Esophagus muscularis mucosa (tissue), 4 donors: ENCODE data around the gene INPP4B. TPM values are rescaled to one million over a fixed set of nuclear protein-coding genes. Genes with fewer than 3 reads are reported as not detected.
"Not testable (repeated sequence)": the region's sequence is repeated elsewhere in the genome, so short reads cannot be mapped to it uniquely, and the experiment has no call there.

Experiments
- DNase-seq: peaks from one replicate; pipeline ENCODE4 v3.0.0-alpha.2; 2017; ENCODE audit errors: extremely low spot score
- H3K27ac ChIP-seq, 4 donors: fragments of 200-600 bp; sonication (generic); replicated peaks in 1 of 4; 1 replicate in 3 of 4; 2 replicates in 1 of 4; pipeline ENCODE4 v1.5.1; 2016 to 2019; ENCODE audit warnings: mild to moderate bottlenecking in 1 of 4
- H3K27me3 ChIP-seq, 4 donors: fragments of 200-600 bp; sonication (generic); one replicate each; pipeline versions ENCODE4 v1.5.1 to v1.6.0; 2016 to 2019
- H3K36me3 ChIP-seq, 4 donors: fragments of 200-600 bp; sonication (generic); one replicate each; pipeline ENCODE4 v1.5.1; 2016 to 2019
- H3K4me1 ChIP-seq, 4 donors: fragments of 200-600 bp; sonication (generic); one replicate each; pipeline ENCODE4 v1.5.1; 2016 to 2019
- H3K4me3 ChIP-seq, 4 donors: fragments of 200-600 bp; sonication (generic); 1 replicate in 2 of 4; 2 replicates in 2 of 4; pipeline ENCODE4 v1.5.1; 2016 to 2019; ENCODE audit warnings: mild to moderate bottlenecking in 4 of 4, moderate library complexity in 1 of 4
- H3K9me3 ChIP-seq, 4 donors: fragments of 200-600 bp; sonication (generic); 1 replicate in 3 of 4; 2 replicates in 1 of 4; pipeline ENCODE4 v1.5.1; 2016 to 2019
- EP300 ChIP-seq: sonication (generic); formaldehyde crosslinking; IDR thresholded peaks from one replicate; pipeline ENCODE4 v1.6.1; 2017; ENCODE audit warnings: antibody characterized with exemption
- POLR2A ChIP-seq: fragments of 450-650 bp; IDR thresholded peaks from one replicate; pipeline ENCODE4 v1.6.1; 2017; ENCODE audit warnings: antibody characterized with exemption, moderate library complexity, mild to moderate bottlenecking, low read depth
- POLR2AphosphoS5 ChIP-seq, 2 donors: sonication (generic); formaldehyde crosslinking; IDR thresholded peaks; one replicate each; pipeline ENCODE4 v1.6.1; 2017; ENCODE audit warnings: antibody characterized with exemption in 2 of 2
- WGBS: methylation state at CpG from one replicate; pipeline ENCODE4 v1.1.5; 2018; 5-methylcytosine and 5-hydroxymethylcytosine counted together
- intact Hi-C: fragments of 100-400 bp; cut with DNase I; formaldehyde crosslinking; loops from one replicate; pipeline ENCODE4 v1.15.1; 2023
- total RNA-seq, 4 donors: library from RNA; depleted of rRNA; stranded (reverse); fragments of >200 nt; gene quantifications; one replicate each; pipeline versions ENCODE4 v1.1.0 to v1.2.1, GENCODE V29; 2016
- TF ChIP-seq, protein P1 (sequence below), 3 experiments: fragments of 200-600 bp in 2 of 3; fragments of 450-650 bp in 1 of 3; sonication (generic) in 2 of 3; IDR thresholded peaks; one replicate each; pipeline ENCODE4 v1.5.1; 2017 to 2019; ENCODE audit warnings: antibody characterized with exemption in 3 of 3, mild to moderate bottlenecking in 2 of 3, moderate library complexity in 1 of 3

INPP4B gene
- total RNA-seq, 4 donors from 2014 or later: 12.7 to 23.4 (median 15.9) TPM

DNA sequence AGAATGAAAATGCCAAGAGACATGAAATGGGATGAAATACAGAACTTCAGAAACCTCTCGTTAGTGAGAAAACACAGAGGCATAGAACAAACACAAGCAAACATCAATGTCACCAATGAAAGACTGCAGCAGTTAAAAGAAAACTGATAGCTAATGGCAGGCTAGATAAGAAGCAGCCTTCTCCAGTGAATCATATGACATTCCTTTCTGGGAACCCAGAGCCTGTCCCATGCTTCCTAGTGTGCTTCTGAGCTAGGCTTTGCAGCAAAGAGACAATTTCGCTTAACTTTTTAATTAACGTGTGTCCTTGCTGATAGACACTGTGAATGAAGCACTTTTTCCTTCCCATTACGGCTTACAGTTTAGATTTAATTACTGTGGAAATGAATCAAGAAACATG, 765.1 kb downstream of the INPP4B start:
- WGBS: 77% methylated on average over 4 of the region's 4 CpGs
- H3K36me3 ChIP-seq: no peaks in the 10 kb centered on the region
- intact Hi-C loops: loop anchor here (10.0 kb wide), 1 partner anchor 736 kb away; no protein-coding TSS in a partner anchor

DNA sequence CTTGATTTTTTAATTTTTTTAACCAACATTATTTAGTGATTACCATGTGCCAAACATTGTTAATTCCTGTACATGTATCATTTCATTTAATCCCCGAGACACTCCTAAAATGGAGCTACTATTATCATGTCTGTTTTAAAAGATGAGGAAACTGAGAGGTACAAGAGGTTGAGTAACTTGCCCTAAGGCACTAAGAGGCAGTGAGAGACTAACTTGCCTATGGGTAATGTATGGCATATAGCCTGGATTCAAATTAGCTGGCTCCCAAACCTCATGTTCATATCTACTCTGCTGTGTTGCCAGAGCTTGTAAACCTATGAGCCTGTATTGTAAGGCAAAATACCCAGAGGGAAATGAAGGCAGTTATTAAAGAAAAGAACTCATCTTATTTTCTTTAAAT, 766.1 kb downstream of the INPP4B start:
- Histone ChIP-seq H3K9me3 (no peaks in the 10 kb centered on the region), H3K27ac (no peak overlapping the region), H3K27me3 (no peaks in the 10 kb centered on the region), H3K4me3 (no peak overlapping the region), H3K4me1 (no peaks in the 10 kb centered on the region), H3K36me3 (no peaks in the 10 kb centered on the region)
- WGBS: 88% methylated on average over 1 of the region's 1 CpG
- no peak for DNase-seq
- intact Hi-C loops: loop anchor here (10.0 kb wide), 1 partner anchor 735 kb away; no protein-coding TSS in a partner anchor
- TF ChIP-seq POLR2AphosphoS5 (IDR thresholded peaks at IDR 0.05): no peak
- TF ChIP-seq, protein P1, sequence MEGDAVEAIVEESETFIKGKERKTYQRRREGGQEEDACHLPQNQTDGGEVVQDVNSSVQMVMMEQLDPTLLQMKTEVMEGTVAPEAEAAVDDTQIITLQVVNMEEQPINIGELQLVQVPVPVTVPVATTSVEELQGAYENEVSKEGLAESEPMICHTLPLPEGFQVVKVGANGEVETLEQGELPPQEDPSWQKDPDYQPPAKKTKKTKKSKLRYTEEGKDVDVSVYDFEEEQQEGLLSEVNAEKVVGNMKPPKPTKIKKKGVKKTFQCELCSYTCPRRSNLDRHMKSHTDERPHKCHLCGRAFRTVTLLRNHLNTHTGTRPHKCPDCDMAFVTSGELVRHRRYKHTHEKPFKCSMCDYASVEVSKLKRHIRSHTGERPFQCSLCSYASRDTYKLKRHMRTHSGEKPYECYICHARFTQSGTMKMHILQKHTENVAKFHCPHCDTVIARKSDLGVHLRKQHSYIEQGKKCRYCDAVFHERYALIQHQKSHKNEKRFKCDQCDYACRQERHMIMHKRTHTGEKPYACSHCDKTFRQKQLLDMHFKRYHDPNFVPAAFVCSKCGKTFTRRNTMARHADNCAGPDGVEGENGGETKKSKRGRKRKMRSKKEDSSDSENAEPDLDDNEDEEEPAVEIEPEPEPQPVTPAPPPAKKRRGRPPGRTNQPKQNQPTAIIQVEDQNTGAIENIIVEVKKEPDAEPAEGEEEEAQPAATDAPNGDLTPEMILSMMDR (IDR thresholded peaks at IDR 0.05): no peak
- TF ChIP-seq POLR2A: no peak
- no peak for TF ChIP-seq EP300

More for the DNA sequence above, 765.1 kb downstream of the INPP4B start:
- no peak for TF ChIP-seq POLR2AphosphoS5 (IDR thresholded peaks at IDR 0.05)
- TF ChIP-seq, protein P1 (IDR thresholded peaks at IDR 0.05): no peak
- TF ChIP-seq EP300: no peak
- TF ChIP-seq POLR2A: no peak
- no peaks in the 10 kb centered on the region for H3K27me3 ChIP-seq
- H3K4me1 ChIP-seq: no peaks in the 10 kb centered on the region
- no peak overlapping the region for H3K4me3 ChIP-seq
- no peak for DNase-seq
- H3K9me3 ChIP-seq: no peaks in the 10 kb centered on the region
- H3K27ac ChIP-seq: no peak overlapping the region

DNA sequence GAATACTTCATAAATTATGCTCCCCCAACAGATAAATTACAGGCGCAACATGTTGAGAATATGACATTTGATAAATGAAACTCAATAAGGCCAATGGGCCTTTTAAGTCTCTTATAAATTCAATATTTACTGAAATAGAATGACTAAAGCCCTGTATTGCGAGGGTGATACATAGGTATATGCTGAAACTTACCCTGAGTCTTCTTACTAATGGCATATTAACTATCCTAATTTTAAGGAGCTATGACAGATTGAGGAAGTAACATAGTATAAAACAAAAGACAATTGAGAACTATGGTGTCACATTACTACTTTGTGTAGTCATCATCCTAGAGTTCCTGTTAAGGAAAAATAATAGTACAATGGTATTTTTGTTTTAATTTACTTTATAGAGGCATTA, 769.1 kb downstream of the INPP4B start:
- WGBS: 48% methylated on average over 2 of the region's 2 CpGs
- Histone ChIP-seq H3K9me3 (no peaks in the 10 kb centered on the region), H3K4me1 (no peaks in the 10 kb centered on the region), H3K27ac (no peak overlapping the region), H3K4me3 (no peak overlapping the region), H3K36me3 (no peaks in the 10 kb centered on the region), H3K27me3 (no peaks in the 10 kb centered on the region)
- intact Hi-C loops: no loop called here
- no peak for TF ChIP-seq POLR2AphosphoS5 (IDR thresholded peaks at IDR 0.05)
- TF ChIP-seq, protein P1 (IDR thresholded peaks at IDR 0.05): no peak
- TF ChIP-seq POLR2A: no peak
- TF ChIP-seq EP300: no peak
- DNase-seq: no peak

DNA sequence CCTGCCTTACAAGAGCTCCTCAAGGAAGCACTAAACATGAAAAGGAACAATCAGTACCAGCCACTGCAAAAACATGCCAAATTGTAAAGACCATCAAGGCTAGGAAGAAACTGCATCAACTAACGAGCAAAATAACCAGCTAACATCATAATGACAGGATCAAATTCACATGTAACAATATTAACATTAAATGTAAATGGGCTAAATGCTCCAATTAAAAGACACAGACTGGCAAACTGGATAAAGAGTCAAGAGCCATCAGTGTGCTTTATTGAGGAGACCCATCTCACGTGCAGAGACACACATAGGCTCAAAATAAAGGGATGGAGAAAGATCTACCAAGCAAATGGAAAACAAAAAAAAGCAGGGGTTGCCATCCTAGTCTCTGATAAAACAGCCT, 777.8 kb downstream of the INPP4B start:
- H3K27me3 ChIP-seq, H3K9me3 ChIP-seq, DNase-seq, H3K27ac ChIP-seq, H3K4me1 ChIP-seq, H3K36me3 ChIP-seq, H3K4me3 ChIP-seq, intact Hi-C loops: not testable (repeated sequence)
- WGBS: 82% methylated on average over 2 of the region's 2 CpGs

DNA sequence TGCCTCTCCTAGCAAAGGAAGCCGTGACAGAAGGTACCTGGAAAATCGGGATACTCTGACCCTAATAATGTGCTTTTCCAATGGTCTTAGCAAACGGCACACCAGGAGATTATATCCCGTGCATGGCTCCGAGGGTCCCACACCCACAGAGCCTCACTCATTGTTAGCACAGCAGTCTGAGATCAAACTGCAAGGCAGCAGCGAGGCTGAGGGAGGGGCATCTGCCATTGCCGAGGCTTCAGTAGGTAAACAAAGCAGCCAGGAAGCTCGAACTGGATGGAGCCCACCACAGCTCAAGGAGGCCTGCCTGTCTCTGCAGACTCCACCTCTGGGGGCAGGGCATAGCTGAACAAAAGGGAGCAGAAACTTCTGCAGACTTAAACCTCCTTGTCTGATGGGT, 779.5 kb downstream of the INPP4B start:
- DNase-seq, intact Hi-C loops, H3K4me3 ChIP-seq, H3K36me3 ChIP-seq, H3K27me3 ChIP-seq, H3K9me3 ChIP-seq, H3K27ac ChIP-seq, H3K4me1 ChIP-seq: not testable (repeated sequence)
- WGBS: 89% methylated on average over 5 of the region's 8 CpGs

DNA sequence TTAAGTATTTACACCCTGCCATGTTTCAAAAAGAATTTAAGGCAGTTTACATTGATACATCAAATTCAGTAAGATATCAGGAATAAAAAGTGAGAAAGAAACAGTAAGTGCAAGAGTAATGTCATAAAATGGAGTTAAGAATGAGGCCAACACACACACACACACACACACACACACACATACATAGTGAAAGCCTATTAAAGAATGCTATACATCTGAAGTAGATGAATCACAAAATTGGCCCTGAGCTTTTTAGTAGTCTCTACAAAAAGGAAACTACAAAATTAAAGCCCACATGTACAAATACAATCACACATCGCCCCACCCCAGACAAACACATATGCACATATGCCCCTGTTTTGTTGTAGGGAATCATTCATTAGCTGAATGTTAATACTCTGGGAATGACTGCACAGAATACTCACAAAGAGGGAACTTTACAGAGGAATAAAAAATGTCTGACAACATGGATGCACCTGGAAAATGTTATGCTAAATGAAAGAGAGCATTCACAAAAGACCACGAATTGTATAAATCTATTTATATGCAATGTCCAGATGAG, 780.9 kb downstream of the INPP4B start:
- intact Hi-C loops: no loop called here
- H3K27me3 ChIP-seq: no peaks in the 10 kb centered on the region
- 82% methylated on average over 2 of the region's 2 CpGs for WGBS
- peaks cover 0 to 8% (median 2%) of the 10 kb centered on the region in 4 donors for H3K9me3 ChIP-seq
- DNase-seq: no peak
- no peaks in the 10 kb centered on the region for H3K4me1 ChIP-seq
- TF ChIP-seq POLR2A (no peak), POLR2AphosphoS5 (IDR thresholded peaks at IDR 0.05) (no peak), EP300 (no peak)
- TF ChIP-seq, protein P1 (IDR thresholded peaks at IDR 0.05): no peak
- no peaks in the 10 kb centered on the region for H3K36me3 ChIP-seq
- no peak overlapping the region for H3K27ac ChIP-seq
- no peak overlapping the region for H3K4me3 ChIP-seq
